HL-60/S4 (cell line): ENCODE results near the gene UBE2E2.
"Not testable (repeated sequence)": the region's sequence is repeated elsewhere in the genome, so short reads cannot be mapped to it uniquely, and the experiment has no call there.

Experiments used
- in situ Hi-C: fragments of 300-500 bp; cut with MboI; formaldehyde crosslinking; loops from 2 replicates; pipeline ENCODE4 v1.14.3; 2022; ENCODE audit warnings: low sequenced_read_pairs

The UBE2E2 gene

GRCh38 chr3:23202921-23203707, at the start of gene UBE2E2:
UBE2E2 (plus strand) TSS chr3:23203327.
- in situ Hi-C loops = no loop called here

GRCh38 chr3:23153436-23153835, 49.7 kb upstream of the UBE2E2 start:
- in situ Hi-C loops = no loop called here

GRCh38 chr3:23157331-23157730, 45.8 kb upstream of the UBE2E2 start:
- in situ Hi-C loops = no loop called here

GRCh38 chr3:23159929-23160328, 43.2 kb upstream of the UBE2E2 start:
- in situ Hi-C loops = no loop called here

GRCh38 chr3:23161308-23161707, 41.8 kb upstream of the UBE2E2 start:
- in situ Hi-C loops = no loop called here

GRCh38 chr3:23161896-23162570, 41.1 kb upstream of the UBE2E2 start:
- in situ Hi-C loops = no loop called here

- in situ Hi-C loops = no loop called here
Measured at GRCh38 chr3:23162934-23163333, 40.2 kb upstream of the UBE2E2 start.

GRCh38 chr3:23164746-23165145, 38.4 kb upstream of the UBE2E2 start:
- in situ Hi-C loops = no loop called here

GRCh38 chr3:23165571-23165970, 37.6 kb upstream of the UBE2E2 start:
- in situ Hi-C loops = no loop called here

- in situ Hi-C loops = no loop called here
Measured at GRCh38 chr3:23166276-23166675, 36.9 kb upstream of the UBE2E2 start.

GRCh38 chr3:23166845-23167244, 36.3 kb upstream of the UBE2E2 start:
- in situ Hi-C loops = no loop called here

- in situ Hi-C loops = no loop called here
Measured at GRCh38 chr3:23169551-23169950, 33.6 kb upstream of the UBE2E2 start.

- in situ Hi-C loops = no loop called here
Measured at GRCh38 chr3:23170291-23170690, 32.8 kb upstream of the UBE2E2 start.

GRCh38 chr3:23172059-23172458, 31.1 kb upstream of the UBE2E2 start:
- in situ Hi-C loops = no loop called here

GRCh38 chr3:23174426-23175039, 28.6 kb upstream of the UBE2E2 start:
- in situ Hi-C loops = no loop called here

GRCh38 chr3:23175341-23176083, 27.6 kb upstream of the UBE2E2 start:
- in situ Hi-C loops = no loop called here

- in situ Hi-C loops = not testable (repeated sequence)
Measured at GRCh38 chr3:23176839-23177238, 26.3 kb upstream of the UBE2E2 start.

GRCh38 chr3:23182996-23183513, 20.1 kb upstream of the UBE2E2 start:
- in situ Hi-C loops = no loop called here

- in situ Hi-C loops = no loop called here
Measured at GRCh38 chr3:23183731-23184130, 19.4 kb upstream of the UBE2E2 start.

GRCh38 chr3:23185861-23186260, 17.3 kb upstream of the UBE2E2 start:
- in situ Hi-C loops = no loop called here

GRCh38 chr3:23189187-23189586, 13.9 kb upstream of the UBE2E2 start:
- in situ Hi-C loops = no loop called here
